Right renal cortex interstitium (tissue), 3 donors: ENCODE results near the gene KCTD18. TPM values are rescaled to one million over a fixed set of nuclear protein-coding genes. Genes with fewer than 3 reads are reported as not detected.

ENCODE experiments used
- DNase-seq, 3 donors: peaks; one replicate each; pipeline ENCODE4 v3.0.0-alpha.2; 2013; ENCODE audit warnings: low read depth in 3 of 3, low spot score in 2 of 3
- polyA plus RNA-seq, 3 donors: library from polyadenylated mRNA; unstranded; fragments of 120-200 nt; gene quantifications; one replicate each; pipeline ENCODE4 v1.2.1, GENCODE V29; 2013; ENCODE audit not compliant: insufficient read length in 3 of 3

Gene KCTD18
- polyA plus RNA-seq, 3 donors = 14.7 to 16.1 (median 14.7) TPM

DNA sequence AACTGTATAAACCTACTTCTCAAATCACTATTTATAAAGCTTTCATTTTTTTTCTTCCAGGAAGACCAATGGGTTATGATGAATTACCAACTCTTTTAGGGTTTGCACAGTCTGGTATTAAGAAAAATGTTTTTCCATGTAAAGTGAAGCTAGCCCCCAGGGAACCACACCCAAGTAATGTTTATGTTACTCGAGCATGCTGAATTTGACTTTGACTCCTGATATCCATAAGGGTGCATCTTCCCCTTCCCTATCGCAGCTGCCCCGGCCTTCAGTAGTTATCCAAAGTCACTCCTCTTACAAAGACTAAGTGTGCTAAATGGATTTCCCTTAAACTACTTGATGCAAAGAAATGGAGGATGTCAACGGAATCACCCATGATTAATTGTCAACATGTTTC lies 21.7 kb downstream of the KCTD18 start:
- no peak for DNase-seq

DNA sequence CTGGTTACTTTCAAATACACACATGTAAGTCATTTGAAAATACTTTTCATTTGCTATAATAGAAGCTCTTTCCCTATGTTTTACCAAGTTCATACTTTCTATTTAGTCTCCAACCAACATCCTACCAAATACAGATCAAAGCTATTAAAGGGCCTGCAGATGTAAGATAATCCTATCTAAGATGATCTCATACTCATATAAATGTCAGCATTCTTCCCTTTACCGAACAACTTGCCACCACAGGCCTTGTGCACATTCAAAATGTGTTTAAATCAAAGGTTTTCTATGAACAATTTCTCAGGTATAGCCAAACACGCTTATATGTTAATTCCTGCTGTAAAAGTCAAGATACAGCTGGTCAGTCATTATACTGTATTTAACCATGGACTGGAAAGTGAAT lies 23.3 kb downstream of the KCTD18 start:
- no peak for DNase-seq

DNA sequence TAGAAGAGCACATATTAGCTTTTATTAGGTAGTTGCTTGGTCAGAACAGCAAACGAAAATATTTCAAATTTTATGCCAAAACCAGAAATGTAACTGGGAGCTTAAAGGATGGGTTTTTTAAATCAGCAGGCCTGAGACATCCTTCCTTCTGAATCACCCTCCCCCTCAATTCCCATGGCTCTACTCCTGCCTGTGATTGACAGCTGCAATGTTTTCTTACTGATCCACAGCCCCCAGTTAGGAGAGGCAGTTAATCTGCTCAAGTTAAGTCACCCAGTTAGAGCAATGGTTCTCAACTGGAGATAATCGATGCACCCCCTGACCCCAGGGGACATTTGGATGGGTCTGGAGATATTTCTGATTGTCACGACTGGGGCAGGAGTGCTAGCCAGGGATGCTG lies 24.9 kb downstream of the KCTD18 start:
- DNase-seq = no peak

DNA sequence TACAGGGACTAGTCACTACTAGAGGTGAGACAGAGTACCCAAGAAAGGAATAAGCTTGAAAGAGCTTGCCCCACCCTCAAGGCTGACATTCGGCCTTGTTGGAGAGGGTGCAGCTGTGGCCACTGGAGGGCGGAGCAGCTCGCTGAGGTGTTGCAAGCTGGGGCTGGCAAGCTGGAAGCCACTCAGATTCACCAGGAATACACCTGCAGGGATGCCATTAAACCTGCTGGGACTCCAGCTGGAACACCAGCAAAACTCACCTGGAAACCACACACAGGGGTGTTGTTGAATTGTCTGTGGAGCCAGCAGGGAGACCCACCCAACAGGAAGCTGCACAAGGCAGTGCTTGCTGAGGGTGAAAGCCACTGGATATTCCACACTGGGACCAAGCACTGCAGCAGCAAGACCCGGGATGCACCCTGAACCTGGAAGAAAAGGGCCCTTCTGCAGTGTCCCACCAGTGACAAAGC lies 26.1 kb downstream of the KCTD18 start:
- no peak for DNase-seq

DNA sequence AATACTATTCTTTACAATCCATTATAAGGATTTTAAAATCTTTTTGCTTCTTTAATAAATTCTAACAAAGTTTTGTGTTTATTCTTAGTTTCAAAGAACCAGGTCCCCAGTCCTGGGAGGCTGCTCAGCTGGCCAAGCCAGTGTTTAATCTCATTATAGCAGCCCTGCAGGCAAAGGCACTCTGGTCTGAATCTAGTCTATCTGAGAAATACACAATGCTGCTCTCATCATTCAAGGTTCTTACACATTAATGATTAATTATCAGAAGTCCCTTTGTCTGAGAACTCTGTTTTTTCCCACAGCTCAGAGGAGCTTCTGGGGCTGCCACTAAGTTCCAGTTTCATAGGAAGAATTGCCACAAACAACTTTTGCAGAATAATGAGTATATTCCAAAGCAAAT lies 27.7 kb downstream of the KCTD18 start:
- DNase-seq = no peak

DNA sequence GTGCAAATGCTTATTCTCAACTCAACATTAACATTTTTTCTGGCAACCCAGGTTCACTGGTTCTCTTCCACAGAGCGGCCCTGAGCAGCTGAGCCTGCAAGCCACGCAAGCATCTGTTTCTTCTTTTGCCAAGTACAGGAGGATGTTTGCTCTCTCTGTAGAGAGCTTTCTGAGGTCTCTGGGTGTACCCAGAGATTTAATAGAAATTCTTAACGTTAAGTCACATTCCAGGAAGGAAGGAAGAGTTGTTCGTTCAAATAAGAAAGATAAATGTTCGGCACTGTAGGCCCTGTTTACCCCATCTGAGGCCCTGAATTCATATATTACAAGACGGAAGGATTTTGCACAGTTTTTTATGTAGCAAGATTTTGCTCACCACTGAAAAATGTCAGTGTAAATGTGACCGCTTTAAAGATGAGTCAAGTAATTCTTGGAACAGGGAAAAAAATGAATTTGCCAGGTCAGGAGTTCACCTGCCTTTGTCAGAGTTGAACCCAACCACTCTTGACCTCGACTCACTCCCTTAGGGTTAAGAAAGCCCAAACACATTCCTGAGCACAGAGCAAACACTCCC lies 30.1 kb downstream of the KCTD18 start:
- DNase-seq = no peak

DNA sequence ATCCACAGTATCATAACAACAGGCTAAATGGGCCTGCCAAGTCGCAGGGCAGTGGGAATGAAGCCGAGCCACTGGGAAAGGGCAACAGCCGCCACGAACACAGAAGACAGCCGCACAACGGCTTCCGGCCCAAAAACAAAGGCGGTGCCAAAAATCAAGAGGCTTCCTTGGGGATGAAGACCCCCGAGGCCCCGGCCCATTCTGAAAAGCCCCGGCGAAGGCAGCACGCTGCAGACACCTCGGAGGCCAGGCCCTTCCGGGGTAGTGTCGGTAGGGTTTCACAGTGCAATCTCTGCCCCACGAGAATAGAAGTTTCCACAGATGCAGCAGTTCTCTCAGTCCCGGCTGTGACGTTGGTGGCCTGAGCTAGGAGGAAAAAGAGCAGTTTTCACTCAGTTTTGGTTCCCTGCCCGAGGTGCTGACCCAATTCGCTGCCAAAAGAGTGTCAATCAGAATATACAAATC lies 32.2 kb downstream of the KCTD18 start:
- DNase-seq = no peak

DNA sequence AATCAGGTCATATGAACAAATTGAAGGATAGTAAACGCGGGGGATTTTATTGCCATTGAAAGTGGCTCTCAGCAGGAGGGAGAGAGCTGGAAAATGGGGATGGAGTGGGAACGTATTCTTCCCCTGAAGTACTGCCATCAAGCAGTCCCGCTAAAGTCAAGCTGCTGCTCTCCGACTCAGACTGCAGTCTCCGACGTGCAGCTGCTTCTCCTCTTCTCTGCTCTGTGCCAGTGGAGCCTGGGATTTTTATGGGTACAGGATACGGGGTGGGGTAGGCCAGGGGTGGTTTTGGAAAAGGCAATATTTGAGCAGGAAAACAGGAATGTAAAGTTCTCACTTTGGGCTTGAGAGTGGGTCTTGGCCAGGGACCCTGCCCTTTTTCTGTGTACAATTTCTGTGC lies 33.0 kb downstream of the KCTD18 start:
- DNase-seq = no peak

DNA sequence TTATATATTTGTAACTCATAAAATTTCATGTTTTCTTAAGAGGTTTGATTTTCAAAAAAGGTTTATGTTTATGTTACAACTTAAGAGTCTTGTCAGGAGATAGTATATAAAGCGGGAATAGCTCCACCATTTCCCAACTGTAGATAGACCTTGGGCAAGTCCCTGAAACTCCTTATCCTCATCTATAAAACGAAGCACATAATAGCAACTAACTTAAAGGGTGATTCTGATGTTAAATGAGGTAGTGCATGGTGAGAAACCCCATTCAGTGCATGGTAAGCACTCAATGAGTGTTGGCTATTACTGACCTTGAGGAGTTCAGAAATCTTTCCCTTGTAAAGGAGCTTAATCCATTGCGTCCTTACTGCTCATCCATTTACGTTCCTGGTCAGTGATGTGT lies 34.1 kb downstream of the KCTD18 start:
- DNase-seq = no peak

DNA sequence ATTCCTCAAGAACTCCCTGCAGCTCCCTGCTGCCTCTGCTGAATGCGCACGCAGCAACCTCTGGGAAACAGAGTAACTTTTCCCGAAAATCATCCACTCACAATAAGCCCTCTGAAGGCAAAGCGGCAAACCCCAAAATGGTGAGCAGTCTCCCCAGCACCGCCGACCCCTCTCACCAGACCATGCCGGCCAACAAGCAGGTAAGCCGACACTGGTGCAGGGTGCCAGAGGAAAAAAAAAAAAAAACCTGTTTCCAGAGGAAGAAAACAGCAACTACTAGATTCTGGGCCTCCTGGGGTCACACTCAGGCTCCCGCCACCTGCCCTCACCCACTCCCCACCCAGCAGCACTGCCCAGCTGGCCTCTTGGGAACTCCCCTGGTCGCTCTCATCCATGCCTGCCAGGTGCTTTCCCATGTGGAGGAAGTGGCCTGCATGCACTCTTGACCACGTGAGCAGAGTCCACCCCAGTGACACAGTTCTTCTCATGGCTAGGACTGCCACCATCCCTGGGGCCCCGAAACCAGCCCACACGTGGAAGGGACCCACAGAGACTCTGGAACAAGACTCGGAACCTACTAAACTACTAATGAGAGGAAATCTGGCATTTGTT lies 36.9 kb downstream of the KCTD18 start:
- no peak for DNase-seq

DNA sequence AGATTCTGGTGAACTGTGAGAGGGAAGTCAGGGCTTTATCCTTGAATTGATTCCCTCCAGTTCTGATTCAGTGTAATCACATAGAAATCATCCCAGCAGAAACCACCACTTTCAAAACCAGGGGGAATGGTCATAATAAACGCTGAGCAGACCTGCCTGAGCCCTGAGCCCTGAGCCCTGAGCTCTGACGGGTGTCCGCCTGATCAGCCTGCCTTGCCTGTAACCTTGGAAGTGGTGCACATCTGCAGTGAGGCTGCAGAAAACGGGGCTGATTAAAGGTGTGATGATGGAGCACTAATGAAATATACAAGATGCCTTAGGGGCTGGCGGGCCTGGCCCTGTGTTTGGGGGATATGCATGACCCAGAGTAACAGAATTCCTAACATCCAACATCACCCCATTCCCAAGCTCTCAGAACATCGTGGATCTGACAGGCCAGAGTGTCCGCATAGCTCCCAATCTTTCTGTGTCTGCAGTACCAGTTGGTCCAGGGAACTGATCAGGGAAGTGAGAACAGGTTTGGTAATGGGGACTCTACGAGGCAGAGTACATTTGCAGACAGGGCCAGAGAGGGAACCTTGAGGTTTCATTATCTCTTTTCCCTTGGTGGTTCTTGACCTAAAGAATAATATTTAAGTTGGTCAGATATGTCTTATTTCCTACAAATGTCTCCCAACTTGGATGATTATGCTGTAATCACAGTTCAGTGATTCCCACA lies 37.8 kb downstream of the KCTD18 start:
- DNase-seq = no peak

DNA sequence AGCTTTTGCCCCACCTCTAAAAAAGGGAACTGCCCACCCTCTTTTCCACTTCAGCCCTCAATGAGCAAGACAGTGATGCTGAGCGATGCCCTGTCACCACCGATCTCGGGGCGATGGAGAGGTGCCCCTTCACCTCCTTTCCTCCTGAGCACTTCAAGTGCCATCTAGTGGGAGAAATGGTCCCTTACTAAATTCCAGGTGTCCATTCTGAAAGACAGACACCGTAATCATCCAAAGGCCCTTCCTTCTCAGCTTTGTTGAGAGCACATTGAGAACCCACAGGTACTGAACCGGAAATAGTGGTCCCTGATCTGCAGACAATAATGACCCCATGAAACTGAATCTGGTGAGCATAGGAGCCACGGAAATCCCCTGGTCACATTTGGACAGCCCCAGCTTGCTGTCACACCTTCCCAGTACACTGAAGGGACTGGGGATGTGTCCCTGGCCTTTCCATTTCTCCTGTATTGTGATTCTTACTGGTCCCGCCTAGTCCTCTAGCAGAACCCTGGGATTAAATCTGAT lies 38.5 kb downstream of the KCTD18 start:
- DNase-seq = no peak

DNA sequence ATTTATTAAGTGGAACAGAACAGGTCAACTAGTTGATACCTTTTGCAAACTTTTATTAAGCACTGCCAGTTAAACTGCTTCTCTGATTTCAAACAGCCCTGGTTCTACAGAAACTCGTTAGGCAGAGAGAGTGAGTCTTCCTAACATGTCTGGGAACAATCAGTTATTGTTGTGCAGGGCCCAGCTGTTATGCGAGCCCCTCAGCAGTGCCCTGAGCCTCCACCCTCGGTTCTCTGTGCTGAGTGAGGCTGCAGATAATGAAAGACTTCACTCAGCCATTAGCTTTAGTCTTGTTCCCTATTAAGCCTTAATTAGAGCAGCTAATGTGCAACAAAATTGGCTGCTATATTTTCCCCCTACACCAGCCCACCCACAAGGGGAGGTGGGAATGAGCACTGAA lies 39.6 kb downstream of the KCTD18 start:
- no peak for DNase-seq

DNA sequence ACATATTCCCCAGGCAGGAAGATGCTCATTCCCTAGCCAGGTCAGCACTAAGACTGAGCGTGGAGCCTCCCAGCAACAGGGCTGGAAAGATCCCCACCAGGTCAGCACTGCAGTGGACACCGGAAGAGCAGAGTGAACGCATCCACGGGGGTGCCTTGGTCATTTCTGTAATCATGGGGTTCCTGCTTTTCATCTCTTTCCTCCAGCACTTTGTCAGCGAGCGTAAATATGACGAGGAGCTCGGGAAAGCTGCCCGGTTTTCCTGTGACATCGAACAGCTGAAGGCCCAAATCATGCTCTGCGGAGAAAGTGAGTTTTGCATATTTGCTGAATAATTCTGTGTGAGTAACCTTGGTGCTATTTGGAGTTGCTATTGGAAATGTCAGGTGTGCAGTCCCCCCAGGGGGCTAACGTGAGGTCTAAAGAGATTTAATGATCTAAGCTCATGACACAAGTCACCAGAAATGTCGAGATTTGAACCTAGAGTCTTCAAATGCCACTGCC lies 40.1 kb downstream of the KCTD18 start:
- no peak for DNase-seq

DNA sequence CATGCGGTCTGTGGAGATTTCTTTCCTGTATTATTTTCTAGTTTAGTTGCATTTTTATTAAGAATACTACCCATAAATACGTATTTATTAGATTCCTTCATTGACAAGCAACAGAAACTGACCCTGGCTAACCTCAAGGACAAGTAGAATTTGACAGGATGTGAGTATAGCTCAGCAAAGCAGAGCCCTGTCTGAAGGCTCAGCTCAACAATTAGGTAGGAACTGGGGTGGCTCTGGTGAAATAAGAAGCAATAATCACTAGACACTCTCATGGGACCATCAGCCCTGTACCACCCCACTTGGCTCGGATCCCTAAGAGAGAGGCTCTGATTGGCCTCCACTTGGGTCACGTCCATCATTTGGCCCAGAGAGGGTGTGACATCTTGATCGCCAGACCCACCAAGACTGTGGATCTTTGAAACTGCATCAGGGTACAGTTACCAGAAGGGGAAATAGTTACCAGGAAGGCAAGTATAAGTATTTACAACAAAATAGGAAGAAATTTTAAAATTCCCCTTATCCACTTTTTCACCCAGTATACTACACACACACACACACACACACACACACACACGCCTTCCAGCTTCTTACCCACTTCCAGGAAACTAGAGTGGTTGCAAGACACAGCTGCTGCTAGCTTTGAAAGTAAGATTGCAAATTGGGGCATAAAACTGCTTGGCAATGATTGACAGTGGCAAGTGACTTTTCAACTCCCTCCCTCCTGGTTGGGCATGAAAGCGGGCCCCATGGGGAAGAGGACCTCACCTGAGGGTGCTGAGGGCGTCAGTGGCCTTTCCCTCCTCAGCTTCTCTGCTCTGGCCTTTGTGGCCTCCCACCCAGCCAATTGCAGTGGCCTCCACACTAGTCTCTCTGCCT lies 41.8 kb downstream of the KCTD18 start:
- no peak for DNase-seq

DNA sequence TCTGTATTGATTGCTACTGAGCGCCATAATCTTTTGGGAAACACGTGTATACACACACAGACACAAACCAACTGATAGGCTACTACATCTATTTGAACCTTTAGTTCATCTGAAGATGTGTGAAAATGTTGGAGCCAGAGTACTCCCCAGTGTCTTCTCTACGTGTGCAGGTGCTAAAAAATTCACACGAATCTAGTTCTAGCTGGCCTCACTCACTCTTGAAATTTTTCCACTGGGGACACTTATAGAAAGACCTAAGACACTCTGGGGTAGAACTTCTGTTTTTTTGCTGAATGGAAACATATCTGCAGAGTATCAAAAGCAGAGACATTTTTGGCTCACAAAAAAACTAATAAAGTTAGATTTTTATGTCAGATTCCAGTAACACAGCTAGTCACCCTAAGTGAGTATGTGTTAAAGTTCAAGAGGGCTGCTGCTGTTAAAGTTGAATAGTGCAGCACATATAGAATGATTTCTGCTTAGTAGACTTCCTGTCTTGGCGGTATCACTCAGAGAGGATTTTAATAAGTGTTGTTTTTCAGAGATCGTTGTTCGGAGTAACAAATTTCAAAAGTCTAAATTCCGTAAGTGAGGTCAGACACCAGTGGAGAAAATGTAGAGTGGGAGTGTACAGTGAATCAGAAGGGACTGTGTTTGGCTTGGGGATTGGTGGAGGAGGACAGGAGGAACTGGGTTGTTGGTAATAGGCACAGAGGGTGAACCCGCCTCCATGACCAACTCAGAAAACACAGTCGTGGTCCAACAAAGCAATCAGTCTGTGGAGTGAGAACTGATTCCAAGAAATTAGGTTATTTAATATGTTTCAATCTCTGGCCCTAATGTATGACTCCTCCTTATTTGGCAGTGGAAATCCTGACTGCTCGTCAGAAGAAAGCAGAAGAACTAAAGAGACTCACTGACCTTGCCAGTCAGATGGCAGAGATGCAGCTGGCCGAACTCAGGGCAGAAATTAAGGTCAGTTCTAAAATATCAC lies 43.1 kb downstream of the KCTD18 start:
- DNase-seq = no peak

DNA sequence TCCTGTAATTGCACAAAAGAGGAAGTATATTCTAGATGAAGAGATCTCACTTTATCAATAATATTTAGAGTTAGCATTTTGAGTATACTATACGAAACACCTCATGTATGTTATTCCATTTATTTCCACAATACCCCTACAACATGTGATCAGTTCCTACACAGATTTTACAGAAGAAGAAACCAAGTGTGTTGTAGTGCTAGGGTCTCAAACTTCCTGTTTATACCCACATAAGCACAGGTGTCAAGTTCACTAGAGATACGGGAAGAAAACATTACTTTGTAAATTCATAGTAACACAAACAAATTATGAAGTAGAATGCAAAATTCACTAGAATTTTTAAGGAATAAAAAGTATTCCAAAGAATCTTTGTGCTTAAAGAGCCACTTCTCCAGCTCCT lies 46.4 kb downstream of the KCTD18 start:
- no peak for DNase-seq

DNA sequence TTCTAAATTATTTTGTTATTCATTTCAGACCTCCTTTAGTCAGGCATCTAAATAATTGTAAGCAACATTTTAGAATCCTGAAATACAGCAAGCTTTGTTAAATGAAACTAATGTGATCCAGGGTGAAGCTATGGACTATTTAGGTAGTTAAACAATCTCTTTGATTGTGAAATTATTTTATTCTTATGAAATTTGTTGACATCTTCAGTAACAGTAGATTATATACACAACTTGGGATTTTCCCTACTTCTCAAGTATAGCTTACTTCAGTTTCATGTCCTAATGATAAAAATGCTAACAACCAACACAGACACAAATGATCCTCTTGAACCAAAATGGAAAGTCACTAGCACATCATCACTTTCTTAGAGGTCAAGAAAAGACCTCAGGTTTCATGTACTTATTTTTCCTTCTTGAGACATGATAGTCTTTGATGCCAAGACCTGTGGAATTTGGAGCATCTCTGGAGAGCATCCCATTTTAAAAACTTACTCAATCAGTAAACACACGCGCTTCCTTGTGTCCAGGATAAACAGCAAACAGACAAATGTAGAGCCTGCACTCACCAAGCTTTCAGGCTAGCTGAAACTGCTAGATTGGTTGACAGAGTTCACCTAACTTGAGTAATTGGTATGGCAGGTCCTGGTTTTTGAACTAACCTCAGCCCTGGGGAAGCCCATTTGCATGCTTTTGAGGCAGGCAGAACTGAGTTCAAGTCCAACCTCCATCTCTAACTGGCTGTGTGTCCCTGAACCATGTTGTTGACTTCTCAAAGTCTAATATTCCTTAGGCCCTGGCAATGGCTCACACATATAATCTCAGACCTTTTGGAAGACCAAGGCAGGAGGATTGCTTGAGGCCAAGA lies 47.8 kb downstream of the KCTD18 start:
- no peak for DNase-seq

DNA sequence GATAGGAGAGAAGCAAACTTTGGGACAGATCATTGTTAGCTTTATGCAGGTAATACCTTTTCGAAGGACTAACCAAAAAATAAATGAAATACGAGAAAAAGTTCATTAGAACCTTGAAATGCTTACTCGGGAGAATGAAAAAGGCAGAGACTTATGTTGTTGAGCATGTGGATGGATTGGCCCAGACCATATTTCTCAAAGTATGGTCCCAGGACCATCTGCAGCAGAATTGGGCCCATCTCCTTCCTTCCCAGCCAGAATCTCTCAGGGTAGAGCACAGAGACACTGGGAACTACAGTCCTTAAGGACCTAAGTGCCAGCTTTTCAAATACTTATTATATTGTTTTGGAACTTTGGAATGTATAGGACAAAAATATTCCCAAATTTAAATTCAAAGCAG lies 50.8 kb downstream of the KCTD18 start:
- DNase-seq = no peak
